ENCODE data around the gene SYT2.

The SYT2 gene

DNA sequence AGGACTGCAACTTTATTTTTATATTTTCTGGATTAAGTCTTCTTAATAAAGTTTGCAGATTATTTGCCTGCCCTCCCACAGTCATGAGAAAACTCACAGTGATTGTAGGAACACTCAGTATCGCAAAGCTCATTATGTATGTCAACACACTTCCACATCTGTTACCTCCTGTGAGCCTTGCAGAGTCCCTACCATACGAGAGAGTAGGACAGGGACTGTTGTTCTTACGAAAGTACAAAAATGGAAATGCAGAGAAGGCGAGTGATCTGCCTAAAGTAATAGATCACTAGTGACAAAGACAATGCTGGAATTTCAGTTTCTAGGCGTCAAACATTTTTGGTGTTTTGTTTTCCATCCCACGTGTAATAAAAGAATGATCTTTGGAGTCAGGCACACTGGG is 131.7 kb downstream of the SYT2 start:
- Histone ChIP-seq H3K27me3 (ENCODE audit: insufficient read depth, low read length, poor library complexity) (no peaks in the 10 kb centered on the region), H4K20me1 (ENCODE audit: insufficient read depth, low read length) (no peaks in the 10 kb centered on the region), H3K27ac (ENCODE audit: low read length) (no peak overlapping the region), H3K79me2 (ENCODE audit: insufficient read depth, low read length) (no peaks in the 10 kb centered on the region), H3K36me3 (ENCODE audit: insufficient read depth, low read length) (peaks cover 12% of the 10 kb centered on the region; the same call in 1 of the 2 replicates), H3K9me3 (ENCODE audit: insufficient read depth, low read length, severe bottlenecking) (no peaks in the 10 kb centered on the region), H3K4me1 (ENCODE audit: insufficient read depth, low read length) (no peaks in the 10 kb centered on the region), H3K4me2 (ENCODE audit: insufficient read depth, low read length) (no peak overlapping the region), H2AFZ (ENCODE audit: low read depth, low read length) (no peak overlapping the region), H3K4me3 (ENCODE audit: low read depth in 1 of 2, low read length in 2 of 2) (no peak overlapping the region), H3K9ac (ENCODE audit: low read depth, low read length) (no peak overlapping the region)
- ATAC-seq (ENCODE audit: insufficient read depth, low read depth) (no peak), DNase-seq (no peak)
- no peak for TF ChIP-seq EZH2 (IDR thresholded peaks at IDR 0.05; ENCODE audit: borderline replicate concordance, low read depth, low read length, severe bottlenecking)
- TF ChIP-seq, protein P1, sequence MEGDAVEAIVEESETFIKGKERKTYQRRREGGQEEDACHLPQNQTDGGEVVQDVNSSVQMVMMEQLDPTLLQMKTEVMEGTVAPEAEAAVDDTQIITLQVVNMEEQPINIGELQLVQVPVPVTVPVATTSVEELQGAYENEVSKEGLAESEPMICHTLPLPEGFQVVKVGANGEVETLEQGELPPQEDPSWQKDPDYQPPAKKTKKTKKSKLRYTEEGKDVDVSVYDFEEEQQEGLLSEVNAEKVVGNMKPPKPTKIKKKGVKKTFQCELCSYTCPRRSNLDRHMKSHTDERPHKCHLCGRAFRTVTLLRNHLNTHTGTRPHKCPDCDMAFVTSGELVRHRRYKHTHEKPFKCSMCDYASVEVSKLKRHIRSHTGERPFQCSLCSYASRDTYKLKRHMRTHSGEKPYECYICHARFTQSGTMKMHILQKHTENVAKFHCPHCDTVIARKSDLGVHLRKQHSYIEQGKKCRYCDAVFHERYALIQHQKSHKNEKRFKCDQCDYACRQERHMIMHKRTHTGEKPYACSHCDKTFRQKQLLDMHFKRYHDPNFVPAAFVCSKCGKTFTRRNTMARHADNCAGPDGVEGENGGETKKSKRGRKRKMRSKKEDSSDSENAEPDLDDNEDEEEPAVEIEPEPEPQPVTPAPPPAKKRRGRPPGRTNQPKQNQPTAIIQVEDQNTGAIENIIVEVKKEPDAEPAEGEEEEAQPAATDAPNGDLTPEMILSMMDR (IDR thresholded peaks at IDR 0.05; ENCODE audit: borderline replicate concordance, extremely low read depth, low read length, poor library complexity, severe bottlenecking), result no peak

DNA sequence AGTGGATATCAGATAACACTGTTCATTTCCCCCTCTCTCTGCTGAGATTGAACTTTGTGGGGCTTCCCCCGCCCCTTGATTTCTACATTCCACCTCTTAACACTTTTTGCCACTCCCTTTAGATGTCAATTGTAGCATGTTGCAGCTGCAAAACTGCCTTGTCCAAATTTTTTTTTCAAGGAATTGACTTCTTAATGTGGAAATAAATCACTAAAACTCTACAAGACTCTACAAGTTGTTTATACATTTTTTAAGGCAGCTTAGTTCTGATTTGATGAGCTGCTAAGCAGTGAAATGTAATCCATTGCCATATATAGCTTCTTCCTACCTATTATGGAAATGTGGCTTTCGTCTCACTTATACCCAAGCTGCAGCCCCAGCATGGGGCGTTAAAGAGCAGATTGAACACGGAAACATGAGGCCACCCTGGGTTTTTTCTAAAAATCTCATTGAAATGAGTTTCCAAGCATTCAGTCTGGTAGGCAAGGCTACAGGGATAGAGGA is 132.2 kb downstream of the SYT2 start:
- Histone ChIP-seq H3K4me3 (ENCODE audit: low read depth in 1 of 2, low read length in 2 of 2) (no peak overlapping the region), H2AFZ (ENCODE audit: low read depth, low read length) (no peak overlapping the region), H3K79me2 (ENCODE audit: insufficient read depth, low read length) (no peaks in the 10 kb centered on the region), H3K27ac (ENCODE audit: low read length) (no peak overlapping the region), H3K27me3 (ENCODE audit: insufficient read depth, low read length, poor library complexity) (no peaks in the 10 kb centered on the region), H3K36me3 (ENCODE audit: insufficient read depth, low read length) (peaks cover 12% of the 10 kb centered on the region; the same call in 1 of the 2 replicates), H4K20me1 (ENCODE audit: insufficient read depth, low read length) (no peaks in the 10 kb centered on the region), H3K4me1 (ENCODE audit: insufficient read depth, low read length) (no peaks in the 10 kb centered on the region), H3K4me2 (ENCODE audit: insufficient read depth, low read length) (no peak overlapping the region), H3K9ac (ENCODE audit: low read depth, low read length) (no peak overlapping the region), H3K9me3 (ENCODE audit: insufficient read depth, low read length, severe bottlenecking) (no peaks in the 10 kb centered on the region)
- ATAC-seq (ENCODE audit: insufficient read depth, low read depth), result no peak
- TF ChIP-seq EZH2 (IDR thresholded peaks at IDR 0.05; ENCODE audit: borderline replicate concordance, low read depth, low read length, severe bottlenecking), result no peak
- TF ChIP-seq, protein P1 (IDR thresholded peaks at IDR 0.05; ENCODE audit: borderline replicate concordance, extremely low read depth, low read length, poor library complexity, severe bottlenecking), result no peak
- DNase-seq, result no peak

DNA sequence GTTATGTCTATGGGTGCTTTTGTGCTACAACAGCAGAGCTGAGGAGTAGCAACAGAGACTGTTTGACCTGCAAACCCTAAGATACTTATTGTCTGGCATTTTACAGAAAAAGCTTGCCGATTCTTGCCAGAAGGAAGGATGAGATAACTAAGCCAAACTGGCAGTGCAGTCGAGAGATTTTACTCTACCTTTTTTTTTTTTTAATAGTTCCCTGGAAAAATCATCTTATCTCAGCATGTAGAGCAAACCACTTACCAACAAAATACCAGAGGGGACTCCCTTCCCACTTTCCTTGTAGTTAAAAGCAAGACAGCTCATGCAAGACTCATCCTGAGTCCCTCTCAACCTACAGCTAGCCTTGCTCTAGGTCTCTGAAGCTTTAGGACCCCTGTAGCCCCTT is 132.9 kb downstream of the SYT2 start:
- ATAC-seq (ENCODE audit: insufficient read depth, low read depth), result no peak
- no peaks in the 10 kb centered on the region for H4K20me1 ChIP-seq (ENCODE audit: insufficient read depth, low read length)
- H3K4me1 ChIP-seq (ENCODE audit: insufficient read depth, low read length), result no peaks in the 10 kb centered on the region
- H2AFZ ChIP-seq (ENCODE audit: low read depth, low read length), result no peak overlapping the region
- no peak overlapping the region for H3K4me2 ChIP-seq (ENCODE audit: insufficient read depth, low read length)
- no peak overlapping the region for H3K4me3 ChIP-seq (ENCODE audit: low read depth in 1 of 2, low read length in 2 of 2)
- TF ChIP-seq, protein P1 (IDR thresholded peaks at IDR 0.05; ENCODE audit: borderline replicate concordance, extremely low read depth, low read length, poor library complexity, severe bottlenecking), result no peak
- no peak for TF ChIP-seq EZH2 (IDR thresholded peaks at IDR 0.05; ENCODE audit: borderline replicate concordance, low read depth, low read length, severe bottlenecking)
- peaks cover 12% of the 10 kb centered on the region; the same call in 1 of the 2 replicates for H3K36me3 ChIP-seq (ENCODE audit: insufficient read depth, low read length)
- no peaks in the 10 kb centered on the region for H3K9me3 ChIP-seq (ENCODE audit: insufficient read depth, low read length, severe bottlenecking)
- no peak for DNase-seq
- H3K27ac ChIP-seq (ENCODE audit: low read length), result no peak overlapping the region
- H3K27me3 ChIP-seq (ENCODE audit: insufficient read depth, low read length, poor library complexity), result no peaks in the 10 kb centered on the region
- H3K9ac ChIP-seq (ENCODE audit: low read depth, low read length), result no peak overlapping the region
- H3K79me2 ChIP-seq (ENCODE audit: insufficient read depth, low read length), result no peaks in the 10 kb centered on the region

Measured in DND-41 (cell line).